Measurements from ENCODE around the gene CD300LB.

The CD300LB gene

GRCh38 chr17:74544991-74545842, 13.9 kb upstream of the CD300LB start:
- Histone ChIP-seq H3K27me3 (ENCODE audit: control insufficient read depth, low read length) (no peaks in the 10 kb centered on the region), H3K4me1 (ENCODE audit: control insufficient read depth, low read length) (no peaks in the 10 kb centered on the region), H3K36me3 (ENCODE audit: control insufficient read depth, low read length) (no peaks in the 10 kb centered on the region), H3K4me2 (ENCODE audit: low read length) (no peak overlapping the region), H4K20me1 (ENCODE audit: control insufficient read depth, insufficient read depth, low read depth, low read length) (no peaks in the 10 kb centered on the region), H3K4me3 (ENCODE audit: low read length) (no peak overlapping the region), H3K9me3 (ENCODE audit: control insufficient read depth, insufficient read depth, low read length) (no peaks in the 10 kb centered on the region), H3F3A (ENCODE audit: control insufficient read depth, insufficient read depth) (no peaks in the 10 kb centered on the region), H3K27ac (ENCODE audit: low read depth, low read length) (no peak overlapping the region), H3K79me2 (ENCODE audit: control insufficient read depth, low read length) (no peaks in the 10 kb centered on the region), H3K9me2 (replicated peaks; ENCODE audit: control insufficient read depth, low read length) (no peaks in the 10 kb centered on the region)
- TF ChIP-seq EZH2phosphoT487 (IDR thresholded peaks at IDR 0.05; ENCODE audit: borderline replicate concordance, low read length) (no peak), CTCF (IDR thresholded peaks at IDR 0.05; ENCODE audit: low read depth, low read length, poor library complexity, severe bottlenecking) (no peak)

GRCh38 chr17:74543891-74544760, 12.9 kb upstream of the CD300LB start:
- no peak overlapping the region for H3K4me2 ChIP-seq (ENCODE audit: low read length)
- H3K79me2 ChIP-seq (ENCODE audit: control insufficient read depth, low read length): no peaks in the 10 kb centered on the region
- H3K9me3 ChIP-seq (ENCODE audit: control insufficient read depth, insufficient read depth, low read length): no peaks in the 10 kb centered on the region
- H3K4me3 ChIP-seq (ENCODE audit: low read length): no peak overlapping the region
- no peaks in the 10 kb centered on the region for H3K36me3 ChIP-seq (ENCODE audit: control insufficient read depth, low read length)
- H4K20me1 ChIP-seq (ENCODE audit: control insufficient read depth, insufficient read depth, low read depth, low read length): no peaks in the 10 kb centered on the region
- no peaks in the 10 kb centered on the region for H3K9me2 ChIP-seq (replicated peaks; ENCODE audit: control insufficient read depth, low read length)
- no peaks in the 10 kb centered on the region for H3F3A ChIP-seq (ENCODE audit: control insufficient read depth, insufficient read depth)
- H3K4me1 ChIP-seq (ENCODE audit: control insufficient read depth, low read length): no peaks in the 10 kb centered on the region
- TF ChIP-seq EZH2phosphoT487 (IDR thresholded peaks at IDR 0.05; ENCODE audit: borderline replicate concordance, low read length) (no peak), CTCF (IDR thresholded peaks at IDR 0.05; ENCODE audit: low read depth, low read length, poor library complexity, severe bottlenecking) (no peak)
- H3K27me3 ChIP-seq (ENCODE audit: control insufficient read depth, low read length): no peaks in the 10 kb centered on the region
- H3K27ac ChIP-seq (ENCODE audit: low read depth, low read length): no peak overlapping the region

- no peaks in the 10 kb centered on the region for H3K79me2 ChIP-seq (ENCODE audit: control insufficient read depth, low read length)
- no peaks in the 10 kb centered on the region for H4K20me1 ChIP-seq (ENCODE audit: control insufficient read depth, insufficient read depth, low read depth, low read length)
- H3K9me3 ChIP-seq (ENCODE audit: control insufficient read depth, insufficient read depth, low read length): no peaks in the 10 kb centered on the region
- H3K4me3 ChIP-seq (ENCODE audit: low read length): no peak overlapping the region
- no peak overlapping the region for H3K4me2 ChIP-seq (ENCODE audit: low read length)
- H3K9me2 ChIP-seq (replicated peaks; ENCODE audit: control insufficient read depth, low read length): no peaks in the 10 kb centered on the region
- no peaks in the 10 kb centered on the region for H3K4me1 ChIP-seq (ENCODE audit: control insufficient read depth, low read length)
- no peaks in the 10 kb centered on the region for H3K36me3 ChIP-seq (ENCODE audit: control insufficient read depth, low read length)
- TF ChIP-seq EZH2phosphoT487 (IDR thresholded peaks at IDR 0.05; ENCODE audit: borderline replicate concordance, low read length) (no peak), CTCF (IDR thresholded peaks at IDR 0.05; ENCODE audit: low read depth, low read length, poor library complexity, severe bottlenecking) (no peak)
- no peak overlapping the region for H3K27ac ChIP-seq (ENCODE audit: low read depth, low read length)
- H3F3A ChIP-seq (ENCODE audit: control insufficient read depth, insufficient read depth): no peaks in the 10 kb centered on the region
- no peaks in the 10 kb centered on the region for H3K27me3 ChIP-seq (ENCODE audit: control insufficient read depth, low read length)
These were observed 12.1 kb upstream of the CD300LB start for GRCh38 chr17:74543406-74543805.

Data from DOHH2 (cell line).